ENCODE results near the gene CBY3.
"Not testable (repeated sequence)": the region's sequence is repeated elsewhere in the genome, so short reads cannot be mapped to it uniquely, and the experiment has no call there.

The CBY3 gene

GRCh38 chr5:179661647-179662046 is 19.2 kb downstream of the CBY3 start:
- not testable (repeated sequence) for DNase-seq

- DNase-seq, result not testable (repeated sequence)
Measured at GRCh38 chr5:179658179-179658856, 22.5 kb downstream of the CBY3 start.

DNA sequence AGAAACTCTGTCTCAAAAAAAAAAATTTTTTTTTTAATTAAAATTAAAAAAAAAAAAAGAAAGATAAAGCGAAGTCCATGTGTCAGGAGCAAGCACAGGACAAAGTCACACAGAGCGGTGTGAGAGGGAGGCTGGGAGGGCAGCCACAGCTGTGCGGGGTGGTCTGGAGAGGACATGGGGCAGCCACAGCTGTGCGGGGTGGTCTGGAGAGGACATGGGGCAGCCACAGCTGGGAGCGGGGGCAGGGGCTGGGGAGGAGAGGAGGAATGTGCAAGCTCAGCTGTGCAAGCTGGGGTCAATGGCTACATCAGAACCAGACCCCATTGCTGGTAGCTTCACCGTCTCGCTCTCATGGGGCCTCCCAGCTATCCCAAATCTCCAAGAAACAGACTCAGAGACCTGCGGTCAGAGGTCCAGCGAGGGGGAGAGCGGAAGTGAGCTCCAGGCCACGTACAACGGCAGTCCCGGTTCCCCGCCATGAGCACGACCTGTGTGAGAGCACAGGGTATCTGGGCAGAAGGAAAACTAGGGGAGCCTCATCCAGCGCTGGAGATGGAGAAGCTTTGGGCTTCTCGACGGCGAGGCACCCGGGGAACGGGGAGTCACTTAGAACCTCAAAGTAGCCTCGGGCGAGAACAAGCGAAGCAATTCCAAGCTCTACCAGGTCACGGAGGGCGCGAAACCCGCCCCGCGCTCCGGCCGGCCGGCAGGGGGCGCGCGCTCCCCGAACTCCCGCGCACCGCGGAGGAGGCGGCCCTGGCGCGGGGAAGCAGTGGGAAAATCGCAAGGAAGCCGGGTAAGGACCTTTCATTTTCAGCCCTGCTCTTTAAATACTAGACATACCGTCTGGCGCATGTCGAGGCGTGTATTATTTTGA is 23.3 kb downstream of the CBY3 start:
- peak; percentile 40 for DNase-seq

DNA sequence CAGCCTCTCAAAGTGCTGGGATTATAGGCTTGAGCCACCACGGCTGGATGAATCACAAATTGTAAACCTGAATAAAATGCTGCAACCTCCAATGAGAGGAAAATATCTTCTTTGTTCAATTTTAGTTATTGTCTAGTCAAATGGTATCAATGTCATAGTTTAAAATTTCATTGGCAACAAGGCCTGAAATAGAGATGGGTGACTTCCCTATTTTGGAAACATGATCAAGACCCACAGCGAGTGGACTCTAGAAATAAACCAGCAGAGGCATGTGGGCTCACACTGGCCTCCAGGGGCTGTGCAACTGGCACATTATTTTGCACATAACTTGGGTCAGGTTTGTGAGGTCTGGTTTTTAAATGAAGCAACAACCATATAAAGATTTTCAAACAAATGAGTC is 27.7 kb downstream of the CBY3 start:
- not testable (repeated sequence) for DNase-seq

DNA sequence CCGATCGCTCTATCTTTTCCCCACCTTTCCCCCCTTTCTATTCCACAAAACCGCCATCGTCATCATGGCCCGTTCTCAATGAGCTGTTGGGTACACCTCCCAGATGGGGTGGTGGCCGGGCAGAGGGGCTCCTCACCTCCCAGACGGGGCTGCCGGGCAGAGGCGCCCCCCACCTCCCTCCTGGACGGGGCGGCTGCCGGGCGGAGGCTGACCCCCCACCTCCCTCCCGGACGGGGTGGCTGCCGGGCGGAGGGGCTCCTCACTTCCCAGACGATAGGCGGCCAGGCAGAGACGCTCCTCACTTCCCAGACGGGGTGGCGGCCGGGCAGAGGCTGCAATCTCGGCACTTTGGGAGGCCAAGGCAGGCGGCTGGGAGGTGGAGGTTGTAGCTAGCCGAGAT is 30.6 kb downstream of the CBY3 start:
- DNase-seq, result not testable (repeated sequence)

GRCh38 chr5:179649166-179649703 is 31.6 kb downstream of the CBY3 start:
- not testable (repeated sequence) for DNase-seq

GRCh38 chr5:179648410-179648809 is 32.4 kb downstream of the CBY3 start:
- DNase-seq, result no peak

GRCh38 chr5:179644766-179645165 is 36.1 kb downstream of the CBY3 start:
- DNase-seq, result not testable (repeated sequence)

DNA sequence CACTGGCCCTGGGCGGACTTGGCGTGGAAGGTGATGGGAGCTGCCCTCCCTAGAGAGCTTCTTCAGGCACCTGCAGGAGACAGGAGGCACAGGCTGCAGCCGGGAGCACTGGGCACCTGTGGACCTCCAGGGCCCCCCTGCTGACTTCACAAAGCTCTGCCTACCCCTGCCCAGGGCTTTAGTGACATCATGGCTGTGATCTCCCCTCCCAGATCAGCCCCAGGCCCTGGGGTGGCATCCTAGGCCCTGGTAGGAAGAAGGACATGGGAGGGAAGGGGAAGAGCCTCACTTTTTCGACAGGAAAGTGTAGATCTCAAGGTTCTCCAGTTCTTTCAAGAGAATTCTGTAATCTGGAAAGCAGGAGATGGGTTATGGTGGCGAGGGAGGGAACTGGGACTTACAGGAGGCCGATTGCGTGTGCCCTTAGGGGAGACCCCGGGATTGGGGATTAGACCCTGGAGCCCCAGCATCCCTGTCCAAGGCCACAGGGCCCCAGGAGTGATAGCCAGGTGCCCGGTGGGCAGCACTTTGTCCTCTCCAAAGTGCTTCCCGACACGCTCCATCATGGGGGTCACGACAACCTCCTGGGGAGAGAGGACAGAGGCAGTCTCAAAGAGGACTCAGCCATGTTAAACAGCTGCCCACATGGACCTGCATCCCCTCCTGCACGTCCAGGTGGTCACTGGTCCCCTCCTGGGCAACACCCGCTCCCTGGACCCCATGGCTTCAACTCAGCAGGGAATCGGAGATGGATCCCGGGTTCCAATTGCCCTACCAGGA is 37.5 kb downstream of the CBY3 start:
- not testable (repeated sequence) for DNase-seq

GRCh38 chr5:179642626-179643025 is 38.2 kb downstream of the CBY3 start:
- not testable (repeated sequence) for DNase-seq

DNA sequence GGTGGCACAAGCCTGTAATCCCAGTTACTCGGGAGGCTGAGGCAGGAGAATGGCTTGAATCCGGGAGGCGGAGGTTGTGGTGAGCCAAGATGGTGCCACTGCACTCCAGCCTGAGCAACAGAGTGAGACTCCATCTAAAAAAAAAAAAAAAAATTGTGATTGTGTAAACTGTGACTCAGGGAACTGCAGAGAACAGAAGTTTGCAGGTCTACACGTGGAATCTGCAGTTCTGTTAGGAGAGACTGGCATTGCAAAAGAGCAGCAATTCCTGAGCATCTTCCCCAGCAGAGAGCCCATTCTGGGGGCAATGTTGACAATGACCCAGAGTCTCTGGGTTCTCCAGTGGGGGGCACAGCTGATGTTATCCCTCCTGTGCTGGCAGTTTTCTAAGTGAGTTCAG is 39.1 kb downstream of the CBY3 start:
- not testable (repeated sequence) for DNase-seq

DNA sequence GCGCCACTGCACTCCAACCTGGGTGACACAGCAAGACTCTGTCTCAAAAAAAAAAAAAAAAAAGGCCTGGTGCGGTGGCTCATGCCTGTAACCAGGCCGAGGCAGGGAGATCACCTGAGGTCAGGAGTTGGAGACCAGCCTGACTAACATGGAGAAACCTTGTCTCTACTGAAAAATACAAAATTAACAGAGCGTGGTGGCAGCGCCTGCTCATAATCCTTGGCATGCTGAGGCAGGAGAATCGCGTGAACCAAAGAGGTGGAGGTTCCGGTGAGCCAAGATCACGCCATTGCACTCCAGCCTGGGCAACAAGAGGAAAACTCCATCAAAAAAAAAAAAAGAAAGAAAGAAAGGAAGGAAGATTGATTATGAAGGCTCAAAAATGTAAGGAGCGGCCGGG is 41.5 kb downstream of the CBY3 start:
- DNase-seq, result not testable (repeated sequence)

DNA sequence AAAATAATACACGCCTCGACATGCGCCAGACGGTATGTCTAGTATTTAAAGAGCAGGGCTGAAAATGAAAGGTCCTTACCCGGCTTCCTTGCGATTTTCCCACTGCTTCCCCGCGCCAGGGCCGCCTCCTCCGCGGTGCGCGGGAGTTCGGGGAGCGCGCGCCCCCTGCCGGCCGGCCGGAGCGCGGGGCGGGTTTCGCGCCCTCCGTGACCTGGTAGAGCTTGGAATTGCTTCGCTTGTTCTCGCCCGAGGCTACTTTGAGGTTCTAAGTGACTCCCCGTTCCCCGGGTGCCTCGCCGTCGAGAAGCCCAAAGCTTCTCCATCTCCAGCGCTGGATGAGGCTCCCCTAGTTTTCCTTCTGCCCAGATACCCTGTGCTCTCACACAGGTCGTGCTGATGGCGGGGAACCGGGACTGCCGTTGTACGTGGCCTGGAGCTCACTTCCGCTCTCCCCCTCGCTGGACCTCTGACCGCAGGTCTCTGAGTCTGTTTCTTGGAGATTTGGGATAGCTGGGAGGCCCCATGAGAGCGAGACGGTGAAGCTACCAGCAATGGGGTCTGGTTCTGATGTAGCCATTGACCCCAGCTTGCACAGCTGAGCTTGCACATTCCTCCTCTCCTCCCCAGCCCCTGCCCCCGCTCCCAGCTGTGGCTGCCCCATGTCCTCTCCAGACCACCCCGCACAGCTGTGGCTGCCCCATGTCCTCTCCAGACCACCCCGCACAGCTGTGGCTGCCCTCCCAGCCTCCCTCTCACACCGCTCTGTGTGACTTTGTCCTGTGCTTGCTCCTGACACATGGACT is 46.3 kb downstream of the CBY3 start:
- not testable (repeated sequence) for DNase-seq

- not testable (repeated sequence) for DNase-seq
Measured at GRCh38 chr5:179633501-179634369, 47.1 kb downstream of the CBY3 start.
